Mesothelial cell of epicardium (in vitro differentiated cells): ENCODE measurements around the gene FAM13C. TPM values are rescaled to one million over a fixed set of nuclear protein-coding genes. Genes with fewer than 3 reads are reported as not detected.

Source experiments
- DNase-seq, 2 experiments: peaks; one replicate each; pipeline ENCODE4 v3.0.0; 2021; ENCODE audit warnings: low spot score in 2 of 2; ENCODE audit not compliant: unreplicated experiment in 2 of 2
- H3K27ac Mint-ChIP-seq: 2 replicates; pipeline ENCODE4 v1.8.0; 2021; ENCODE audit warnings: mixed read lengths
- H3K27me3 Mint-ChIP-seq: 2 replicates; pipeline ENCODE4 v1.8.0; 2021; ENCODE audit warnings: low read depth, mixed read lengths
- H3K36me3 Mint-ChIP-seq: 2 replicates; pipeline ENCODE4 v1.8.0; 2021; ENCODE audit warnings: mixed read lengths
- H3K4me1 Mint-ChIP-seq: 2 replicates; pipeline ENCODE4 v1.8.0; 2021; ENCODE audit warnings: mixed read lengths
- H3K4me3 Mint-ChIP-seq: 2 replicates; pipeline ENCODE4 v1.8.0; 2021; ENCODE audit warnings: mild to moderate bottlenecking, moderate library complexity, mixed read lengths
- H3K9me3 Mint-ChIP-seq: 2 replicates; pipeline ENCODE4 v1.8.0; 2021; ENCODE audit warnings: mixed read lengths
- total RNA-seq: library from RNA; stranded (reverse); gene quantifications from 3 replicates; pipeline ENCODE4 v1.2.1, GENCODE V29; 2021
- TF ChIP-seq, protein P1 (sequence below): fragments of 200-600 bp; sonication (generic); IDR thresholded peaks from one replicate; pipeline ENCODE4 v1.5.0; 2021; ENCODE audit warnings: antibody characterized with exemption; ENCODE audit not compliant: unreplicated experiment

FAM13C gene
- total RNA-seq, 1 donor from 2014 or later, result 7.3 TPM

DNA sequence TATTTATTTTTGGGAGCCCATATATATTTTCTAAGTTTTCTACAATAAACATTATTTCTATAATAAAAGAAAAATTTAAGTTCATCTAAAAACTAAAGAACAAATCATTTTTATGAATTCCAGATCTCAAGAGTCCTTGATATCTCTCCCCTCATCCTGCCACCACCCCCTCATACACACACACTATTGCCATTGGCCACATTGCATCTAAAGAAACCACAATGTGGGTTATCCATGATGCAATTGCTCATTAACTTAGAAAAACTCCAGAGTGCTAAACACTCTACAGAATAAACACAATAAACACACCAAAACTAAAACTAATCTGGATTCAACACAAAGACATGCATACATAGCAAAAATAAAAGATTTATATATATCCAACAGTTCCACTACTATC lies 37.8 kb downstream of the FAM13C start:
- DNase-seq, result no peak
- TF ChIP-seq, protein P1, sequence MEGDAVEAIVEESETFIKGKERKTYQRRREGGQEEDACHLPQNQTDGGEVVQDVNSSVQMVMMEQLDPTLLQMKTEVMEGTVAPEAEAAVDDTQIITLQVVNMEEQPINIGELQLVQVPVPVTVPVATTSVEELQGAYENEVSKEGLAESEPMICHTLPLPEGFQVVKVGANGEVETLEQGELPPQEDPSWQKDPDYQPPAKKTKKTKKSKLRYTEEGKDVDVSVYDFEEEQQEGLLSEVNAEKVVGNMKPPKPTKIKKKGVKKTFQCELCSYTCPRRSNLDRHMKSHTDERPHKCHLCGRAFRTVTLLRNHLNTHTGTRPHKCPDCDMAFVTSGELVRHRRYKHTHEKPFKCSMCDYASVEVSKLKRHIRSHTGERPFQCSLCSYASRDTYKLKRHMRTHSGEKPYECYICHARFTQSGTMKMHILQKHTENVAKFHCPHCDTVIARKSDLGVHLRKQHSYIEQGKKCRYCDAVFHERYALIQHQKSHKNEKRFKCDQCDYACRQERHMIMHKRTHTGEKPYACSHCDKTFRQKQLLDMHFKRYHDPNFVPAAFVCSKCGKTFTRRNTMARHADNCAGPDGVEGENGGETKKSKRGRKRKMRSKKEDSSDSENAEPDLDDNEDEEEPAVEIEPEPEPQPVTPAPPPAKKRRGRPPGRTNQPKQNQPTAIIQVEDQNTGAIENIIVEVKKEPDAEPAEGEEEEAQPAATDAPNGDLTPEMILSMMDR, result no peak
- Mint-ChIP-seq H3K27me3 (no peaks in the 10 kb centered on the region), H3K9me3 (peaks cover 8% of the 10 kb centered on the region), H3K4me1 (peaks cover 20% of the 10 kb centered on the region), H3K27ac (no peak overlapping the region), H3K36me3 (peaks cover 6% of the 10 kb centered on the region), H3K4me3 (no peak overlapping the region)

DNA sequence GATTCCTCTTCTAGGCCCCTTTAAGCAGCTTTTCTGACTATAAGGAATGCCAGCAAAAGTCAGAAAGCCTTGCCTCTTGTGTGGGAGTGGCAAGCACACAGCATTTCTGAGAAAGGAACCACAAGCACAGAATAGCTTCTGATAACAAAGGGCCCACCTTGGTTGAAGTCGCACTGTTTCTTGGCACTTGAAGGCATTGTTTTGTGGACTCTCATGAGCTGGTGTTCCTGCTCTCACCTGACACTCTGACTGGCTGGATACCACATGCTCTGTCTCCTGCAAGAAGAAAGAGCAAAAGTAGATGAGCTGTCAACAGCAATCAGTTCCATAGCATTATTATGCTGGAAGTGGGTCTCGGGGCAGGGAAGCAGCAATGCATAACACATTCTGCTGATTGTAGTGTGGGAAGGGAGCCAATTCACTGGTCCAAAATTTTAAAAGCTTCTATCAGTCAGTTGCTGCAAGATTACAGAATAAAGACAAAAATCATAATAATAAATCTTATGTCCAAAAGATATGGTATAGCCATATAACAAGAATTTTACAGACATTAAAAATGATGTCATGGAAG lies 38.4 kb downstream of the FAM13C start:
- Mint-ChIP-seq H3K4me1 (peaks cover 20% of the 10 kb centered on the region), H3K27ac (no peak overlapping the region), H3K36me3 (peaks cover 6% of the 10 kb centered on the region), H3K4me3 (no peak overlapping the region), H3K27me3 (no peaks in the 10 kb centered on the region), H3K9me3 (peaks cover 8% of the 10 kb centered on the region)
- DNase-seq, result no peak
- TF ChIP-seq, protein P1, result no peak

DNA sequence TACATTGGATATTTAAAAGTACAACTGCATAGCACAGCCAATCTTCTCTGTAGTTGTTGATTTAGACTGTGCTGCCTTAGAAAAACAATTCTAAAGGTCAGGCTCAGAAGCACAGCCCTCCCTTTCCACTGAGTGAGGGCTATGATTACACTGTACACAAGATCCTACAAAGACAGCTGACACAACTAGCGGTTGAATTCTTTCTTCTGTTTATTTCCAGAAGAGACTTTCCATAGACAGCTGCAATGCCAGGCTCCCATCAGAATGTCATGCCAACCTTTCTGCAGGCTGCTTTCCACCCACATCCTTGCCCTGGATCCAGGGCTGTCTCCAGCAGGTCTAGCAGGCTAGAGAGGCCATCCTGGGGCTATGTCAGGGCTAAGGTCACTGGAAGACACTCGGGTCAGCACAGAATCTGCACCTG lies 39.3 kb downstream of the FAM13C start:
- DNase-seq, result no peak
- Mint-ChIP-seq H3K27me3 (no peaks in the 10 kb centered on the region), H3K4me1 (peaks cover 20% of the 10 kb centered on the region), H3K4me3 (no peak overlapping the region), H3K36me3 (peaks cover 6% of the 10 kb centered on the region), H3K9me3 (peaks cover 8% of the 10 kb centered on the region), H3K27ac (no peak overlapping the region)
- TF ChIP-seq, protein P1, result no peak

DNA sequence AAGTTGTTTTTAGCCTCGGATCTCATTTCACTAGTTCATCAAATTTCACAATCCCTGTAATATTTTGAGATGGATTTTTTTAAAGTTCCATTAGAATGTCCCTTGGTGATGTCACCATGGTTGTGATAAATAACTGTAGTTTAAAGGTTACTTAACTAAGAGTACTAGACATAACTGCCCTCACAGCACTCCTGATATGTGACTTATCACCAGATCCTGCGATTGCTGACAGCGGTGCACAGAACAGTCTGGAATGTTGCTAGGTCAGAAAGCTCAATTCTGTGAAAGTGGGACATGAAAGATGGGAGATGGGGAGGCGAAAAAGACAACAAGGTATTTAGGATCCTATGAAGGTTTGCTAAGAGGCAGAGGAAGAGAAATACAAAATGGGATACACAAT lies 40.2 kb downstream of the FAM13C start:
- no peaks in the 10 kb centered on the region for H3K27me3 Mint-ChIP-seq
- no peak overlapping the region for H3K4me3 Mint-ChIP-seq
- H3K9me3 Mint-ChIP-seq, result peaks cover 8% of the 10 kb centered on the region
- TF ChIP-seq, protein P1, result no peak
- H3K36me3 Mint-ChIP-seq, result peaks cover 6% of the 10 kb centered on the region
- H3K27ac Mint-ChIP-seq, result no peak overlapping the region
- H3K4me1 Mint-ChIP-seq, result peaks cover 20% of the 10 kb centered on the region
- DNase-seq, result no peak

DNA sequence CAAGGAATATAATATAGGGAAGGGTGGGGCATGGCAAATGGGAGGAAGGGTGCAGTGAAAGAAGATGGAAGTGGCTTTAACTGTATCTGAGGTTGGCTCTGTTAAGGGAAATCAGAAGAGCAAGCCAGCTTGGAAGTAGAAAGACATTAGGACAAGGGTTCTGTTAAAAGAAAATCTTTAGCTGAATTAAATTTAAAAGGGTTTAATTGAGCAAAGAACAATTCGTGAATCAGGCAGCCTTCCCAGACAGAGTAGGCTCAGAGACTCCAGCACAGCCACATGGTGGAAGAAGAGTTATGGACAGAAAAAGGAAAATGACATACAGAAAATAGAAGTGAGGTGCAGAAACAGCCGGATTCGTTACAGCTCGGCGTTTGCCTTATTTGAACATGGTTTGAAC lies 42.0 kb downstream of the FAM13C start:
- H3K27me3 Mint-ChIP-seq, result no peaks in the 10 kb centered on the region
- H3K36me3 Mint-ChIP-seq, result peaks cover 6% of the 10 kb centered on the region
- DNase-seq, result no peak
- TF ChIP-seq, protein P1, result no peak
- H3K4me1 Mint-ChIP-seq, result peaks cover 25% of the 10 kb centered on the region
- H3K9me3 Mint-ChIP-seq, result peaks cover 8% of the 10 kb centered on the region
- H3K4me3 Mint-ChIP-seq, result no peak overlapping the region
- no peak overlapping the region for H3K27ac Mint-ChIP-seq

DNA sequence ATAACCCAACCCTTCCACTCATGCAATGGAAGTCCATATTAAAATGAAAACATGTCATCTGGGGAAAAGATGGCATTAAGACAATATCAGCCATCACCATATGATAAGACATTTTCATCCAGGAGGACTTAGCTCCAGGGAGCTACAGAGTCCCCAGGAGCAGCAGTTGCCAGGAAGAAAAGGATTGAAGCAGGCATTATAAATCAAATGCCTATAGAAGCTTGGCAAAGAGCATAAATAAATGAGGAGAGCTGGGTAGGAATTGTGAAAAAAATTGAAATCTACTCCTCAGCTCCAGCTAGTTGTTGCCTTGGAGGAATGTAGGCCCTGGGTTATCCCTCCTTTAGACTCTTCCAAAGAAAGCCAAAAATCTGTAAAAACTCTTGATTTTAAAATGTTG lies 42.5 kb downstream of the FAM13C start:
- peaks cover 6% of the 10 kb centered on the region for H3K36me3 Mint-ChIP-seq
- no peaks in the 10 kb centered on the region for H3K27me3 Mint-ChIP-seq
- H3K27ac Mint-ChIP-seq, result no peak overlapping the region
- no peak overlapping the region for H3K4me3 Mint-ChIP-seq
- H3K9me3 Mint-ChIP-seq, result peaks cover 8% of the 10 kb centered on the region
- TF ChIP-seq, protein P1, result no peak
- peaks cover 26% of the 10 kb centered on the region for H3K4me1 Mint-ChIP-seq
- DNase-seq, result no peak
